GM23338 (cell line): ENCODE data around the gene FEZF1. TPM values are rescaled to one million over a fixed set of nuclear protein-coding genes. Genes with fewer than 3 reads are reported as not detected.

ENCODE experiments used
- ATAC-seq: fragments of 200-7000 bp; cut with Tn5 transposase; 3 replicates; pipeline ENCODE4 v1.9.1; 2020
- DNase-seq: peaks from one replicate; pipeline ENCODE4 v3.0.0-alpha.2; 2015; ENCODE audit warnings: low spot score
- H2AFZ ChIP-seq: fragments of 200-600 bp; sonication (generic); 2 replicates; pipeline ENCODE4 v1.8.0; 2016; ENCODE audit warnings: antibody characterized with exemption, mild to moderate bottlenecking, moderate library complexity
- H3F3A ChIP-seq: fragments of 200-600 bp; sonication (generic); replicated peaks from 2 replicates; pipeline ENCODE4 v1.8.0; 2017; ENCODE audit warnings: antibody characterized with exemption, mixed run types, low read depth
- H3K27ac ChIP-seq: fragments of 200-600 bp; sonication (generic); 2 replicates; pipeline ENCODE4 v1.6.1; 2016; ENCODE audit warnings: low read depth
- H3K27me3 ChIP-seq: fragments of 200-600 bp; sonication (generic); 2 replicates; pipeline ENCODE4 v1.8.0; 2016; ENCODE audit warnings: mild to moderate bottlenecking, mixed run types, moderate library complexity; ENCODE audit not compliant: insufficient read depth
- H3K36me3 ChIP-seq: fragments of 200-600 bp; sonication (generic); 2 replicates; pipeline ENCODE4 v1.8.0; 2016; ENCODE audit warnings: mild to moderate bottlenecking; ENCODE audit not compliant: insufficient read depth
- H3K4me1 ChIP-seq: fragments of 200-600 bp; sonication (generic); 2 replicates; pipeline ENCODE4 v1.8.0; 2016; ENCODE audit warnings: mild to moderate bottlenecking, moderate library complexity; ENCODE audit not compliant: insufficient read depth
- H3K4me2 ChIP-seq: fragments of 200-600 bp; sonication (generic); 2 replicates; pipeline ENCODE4 v1.7.1; 2017; ENCODE audit warnings: mixed run types
- H3K4me3 ChIP-seq: fragments of 200-600 bp; sonication (generic); 2 replicates; pipeline ENCODE4 v1.6.1; 2016; ENCODE audit warnings: mixed run types
- H3K79me2 ChIP-seq: fragments of 200-600 bp; sonication (generic); replicated peaks from 2 replicates; pipeline ENCODE4 v1.8.0; 2017; ENCODE audit warnings: mild to moderate bottlenecking; ENCODE audit not compliant: insufficient read depth
- H3K9me2 ChIP-seq: fragments of 200-600 bp; sonication (generic); 2 replicates; pipeline ENCODE4 v1.8.0; 2017; ENCODE audit not compliant: insufficient read depth
- H4K20me1 ChIP-seq: fragments of 200-600 bp; sonication (generic); replicated peaks from 2 replicates; pipeline ENCODE4 v1.8.0; 2017; ENCODE audit warnings: mild to moderate bottlenecking; ENCODE audit not compliant: insufficient read depth
- H3K27ac Mint-ChIP-seq: 2 replicates; pipeline ENCODE4 v1.8.0; 2020; ENCODE audit warnings: inconsistent platforms, mild to moderate bottlenecking, moderate library complexity, mixed read lengths
- H3K27me3 Mint-ChIP-seq: 3 replicates; pipeline ENCODE4 v1.8.0; 2022; ENCODE audit warnings: low read depth, mild to moderate bottlenecking, moderate library complexity, mixed read lengths, inconsistent platforms; ENCODE audit not compliant: insufficient read depth, poor library complexity
- H3K36me3 Mint-ChIP-seq: 3 replicates; pipeline ENCODE4 v1.8.0; 2021; ENCODE audit warnings: low read depth, mild to moderate bottlenecking, inconsistent platforms, moderate library complexity, mixed read lengths
- H3K4me1 Mint-ChIP-seq: 3 replicates; pipeline ENCODE4 v1.8.0; 2020; ENCODE audit warnings: mild to moderate bottlenecking, inconsistent platforms, mixed read lengths
- H3K4me3 Mint-ChIP-seq: 3 replicates; pipeline ENCODE4 v1.8.0; 2021; ENCODE audit warnings: moderate library complexity, mild to moderate bottlenecking, inconsistent platforms, mixed read lengths
- H3K9me3 Mint-ChIP-seq: 3 replicates; pipeline ENCODE4 v1.8.0; 2020; ENCODE audit warnings: moderate library complexity, mild to moderate bottlenecking, inconsistent platforms, mixed read lengths
- CREB1 ChIP-seq: fragments of 250-450 bp; sonication (Bioruptor Pico); IDR thresholded peaks from 2 replicates; pipeline ENCODE4 v1.5.0; 2020; ENCODE audit warnings: low read depth, mild to moderate bottlenecking, moderate library complexity
- EZH2 ChIP-seq: fragments of 200-600 bp; sonication (generic); IDR thresholded peaks from one replicate; pipeline ENCODE4 v1.8.0; 2017; ENCODE audit warnings: antibody characterized with exemption, mild to moderate bottlenecking, low read depth; ENCODE audit not compliant: unreplicated experiment
- EZH2phosphoT487 ChIP-seq: fragments of 200-600 bp; sonication (generic); IDR thresholded peaks from one replicate; pipeline ENCODE4 v1.8.1; 2018; ENCODE audit warnings: antibody characterized with exemption; ENCODE audit not compliant: unreplicated experiment
- JUNB ChIP-seq: IDR thresholded peaks from one replicate; pipeline ENCODE4 v1.6.1; 2016; ENCODE audit warnings: antibody characterized with exemption; ENCODE audit not compliant: unreplicated experiment
- NANOG ChIP-seq: IDR thresholded peaks from 2 replicates; pipeline ENCODE4 v1.6.1; 2016; ENCODE audit warnings: antibody characterized with exemption, borderline replicate concordance
- POLR2AphosphoS5 ChIP-seq: IDR thresholded peaks from 2 replicates; pipeline ENCODE4 v1.6.1; 2016; ENCODE audit warnings: antibody characterized with exemption, low read depth
- STAT1 ChIP-seq: IDR thresholded peaks from one replicate; pipeline ENCODE4 v1.6.1; 2016; ENCODE audit warnings: antibody characterized with exemption; ENCODE audit not compliant: unreplicated experiment
- ZNF331 ChIP-seq: fragments of 250-450 bp; sonication (Bioruptor Pico); IDR thresholded peaks from 2 replicates; pipeline ENCODE4 v1.5.0; 2020; ENCODE audit warnings: low read depth, mild to moderate bottlenecking, moderate library complexity
- polyA plus RNA-seq: library from polyadenylated mRNA; unstranded; fragments of >200 nt; fragmentation: Nextera tagmentation; extraction: Ambion mirVana; gene quantifications from 2 replicates; pipeline ENCODE4 v1.2.1, GENCODE V29; 2016
- total RNA-seq: library from RNA; depleted of rRNA; stranded (reverse); fragments of >200 nt; shearing (Covaris generic); gene quantifications from 2 replicates; pipeline ENCODE4 v1.2.3, GENCODE V29; 2014
- TF ChIP-seq, protein P1 (sequence below): IDR thresholded peaks from one replicate; pipeline ENCODE4 v1.6.1; 2018; ENCODE audit warnings: antibody characterized with exemption; ENCODE audit not compliant: unreplicated experiment

Gene FEZF1
- total and polyA plus RNA-seq, 2 experiments from 2014 or later = 1.0 to 2.3 TPM

DNA sequence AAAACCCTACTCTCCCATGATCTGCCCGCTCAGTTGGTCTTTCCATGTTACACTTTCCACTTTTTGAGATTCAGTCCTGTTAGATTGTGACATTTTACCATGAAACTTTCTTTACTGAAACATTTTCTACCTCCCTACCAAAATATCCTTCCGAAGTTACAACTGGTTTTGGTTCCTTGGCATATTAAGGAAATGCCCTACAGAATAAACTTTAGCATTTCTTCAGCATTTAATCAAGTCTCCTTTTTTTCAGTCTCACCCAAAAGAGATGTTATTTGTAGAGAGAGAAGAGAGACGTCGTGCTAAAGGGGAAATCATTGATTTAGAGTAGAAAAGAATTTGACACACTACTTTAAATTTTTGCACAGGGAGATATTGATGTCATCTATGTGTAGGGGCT, 9.7 kb upstream of the FEZF1 start:
- H3K4me3 Mint-ChIP-seq = peak overlapping the region; percentile 69

DNA sequence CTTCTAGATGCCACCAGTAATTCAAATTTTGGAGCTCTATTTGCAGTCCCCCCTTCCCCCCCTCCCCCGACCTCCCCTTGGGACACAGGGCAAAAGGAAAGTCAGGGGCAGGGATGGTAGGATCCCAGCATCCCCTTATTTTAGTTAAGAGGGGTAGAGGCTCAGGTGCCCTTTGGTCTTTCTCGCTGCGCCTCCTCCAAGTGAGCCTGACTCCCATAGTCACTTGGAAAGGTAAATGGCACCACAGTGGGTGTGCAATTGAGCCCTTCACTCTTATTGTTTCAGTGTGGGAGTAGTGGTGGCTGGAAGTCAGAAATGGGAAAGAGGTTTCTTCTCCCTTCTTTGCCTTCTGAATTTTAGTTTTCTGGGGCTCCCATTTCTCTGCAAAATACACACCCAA, 8.2 kb upstream of the FEZF1 start:
- no peak overlapping the region for H3K27ac Mint-ChIP-seq
- H3K9me2 ChIP-seq = no peaks in the 10 kb centered on the region
- peaks cover 100% of the 10 kb centered on the region for H3K27me3 ChIP-seq
- no peak overlapping the region for H3K27ac ChIP-seq
- H3K27me3 Mint-ChIP-seq = peaks cover 88% of the 10 kb centered on the region
- H3K4me3 Mint-ChIP-seq = no peak overlapping the region
- no peaks in the 10 kb centered on the region for H3K9me3 Mint-ChIP-seq
- no peaks in the 10 kb centered on the region for H3K36me3 ChIP-seq
- H2AFZ ChIP-seq = no peak overlapping the region
- H3F3A ChIP-seq = peaks cover 7% of the 10 kb centered on the region; the same call in 1 of the 2 replicates
- no peaks in the 10 kb centered on the region for H3K36me3 Mint-ChIP-seq
- peak overlapping the region; percentile 95 for H3K4me2 ChIP-seq
- peaks cover 57% of the 10 kb centered on the region for H3K4me1 Mint-ChIP-seq
- H3K4me3 ChIP-seq = 0 out of 2 replicates have a peak overlapping the region, but pooled peaks have one; percentile 69
- H4K20me1 ChIP-seq = no peaks in the 10 kb centered on the region
- peaks cover 69% of the 10 kb centered on the region for H3K4me1 ChIP-seq
- no peaks in the 10 kb centered on the region for H3K79me2 ChIP-seq
- ATAC-seq (no peak), DNase-seq (peak; percentile 34)
- TF ChIP-seq POLR2AphosphoS5 = no peak
- TF ChIP-seq, protein P1, sequence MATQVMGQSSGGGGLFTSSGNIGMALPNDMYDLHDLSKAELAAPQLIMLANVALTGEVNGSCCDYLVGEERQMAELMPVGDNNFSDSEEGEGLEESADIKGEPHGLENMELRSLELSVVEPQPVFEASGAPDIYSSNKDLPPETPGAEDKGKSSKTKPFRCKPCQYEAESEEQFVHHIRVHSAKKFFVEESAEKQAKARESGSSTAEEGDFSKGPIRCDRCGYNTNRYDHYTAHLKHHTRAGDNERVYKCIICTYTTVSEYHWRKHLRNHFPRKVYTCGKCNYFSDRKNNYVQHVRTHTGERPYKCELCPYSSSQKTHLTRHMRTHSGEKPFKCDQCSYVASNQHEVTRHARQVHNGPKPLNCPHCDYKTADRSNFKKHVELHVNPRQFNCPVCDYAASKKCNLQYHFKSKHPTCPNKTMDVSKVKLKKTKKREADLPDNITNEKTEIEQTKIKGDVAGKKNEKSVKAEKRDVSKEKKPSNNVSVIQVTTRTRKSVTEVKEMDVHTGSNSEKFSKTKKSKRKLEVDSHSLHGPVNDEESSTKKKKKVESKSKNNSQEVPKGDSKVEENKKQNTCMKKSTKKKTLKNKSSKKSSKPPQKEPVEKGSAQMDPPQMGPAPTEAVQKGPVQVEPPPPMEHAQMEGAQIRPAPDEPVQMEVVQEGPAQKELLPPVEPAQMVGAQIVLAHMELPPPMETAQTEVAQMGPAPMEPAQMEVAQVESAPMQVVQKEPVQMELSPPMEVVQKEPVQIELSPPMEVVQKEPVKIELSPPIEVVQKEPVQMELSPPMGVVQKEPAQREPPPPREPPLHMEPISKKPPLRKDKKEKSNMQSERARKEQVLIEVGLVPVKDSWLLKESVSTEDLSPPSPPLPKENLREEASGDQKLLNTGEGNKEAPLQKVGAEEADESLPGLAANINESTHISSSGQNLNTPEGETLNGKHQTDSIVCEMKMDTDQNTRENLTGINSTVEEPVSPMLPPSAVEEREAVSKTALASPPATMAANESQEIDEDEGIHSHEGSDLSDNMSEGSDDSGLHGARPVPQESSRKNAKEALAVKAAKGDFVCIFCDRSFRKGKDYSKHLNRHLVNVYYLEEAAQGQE = no peak
- no peak for TF ChIP-seq CREB1
- no peak for TF ChIP-seq JUNB
- TF ChIP-seq NANOG = no peak
- TF ChIP-seq ZNF331 (CRISPR knock-in tag) = no peak
- TF ChIP-seq EZH2phosphoT487 = no peak

More for the DNA sequence above, 9.7 kb upstream of the FEZF1 start:
- Histone ChIP-seq H3K27me3 (peaks cover 100% of the 10 kb centered on the region), H3K4me3 (peak overlapping the region; percentile 66), H3K79me2 (no peaks in the 10 kb centered on the region), H3K4me1 (peaks cover 54% of the 10 kb centered on the region), H3K4me2 (peak overlapping the region; percentile 88), H2AFZ (no peak overlapping the region), H3F3A (peaks cover 13% of the 10 kb centered on the region; the same call in 1 of the 2 replicates), H3K9me2 (no peaks in the 10 kb centered on the region), H4K20me1 (no peaks in the 10 kb centered on the region), H3K36me3 (no peaks in the 10 kb centered on the region), H3K27ac (no peak overlapping the region)
- H3K27ac Mint-ChIP-seq = no peak overlapping the region
- no peaks in the 10 kb centered on the region for H3K9me3 Mint-ChIP-seq
- peaks cover 82% of the 10 kb centered on the region for H3K27me3 Mint-ChIP-seq
- ATAC-seq (no peak), DNase-seq (no peak)
- H3K4me1 Mint-ChIP-seq = peaks cover 46% of the 10 kb centered on the region
- TF ChIP-seq STAT1 = no peak
- peak; percentile 71 for TF ChIP-seq EZH2
- H3K36me3 Mint-ChIP-seq = no peaks in the 10 kb centered on the region
